SK-N-SH (cell line): ENCODE results near the gene IDH1. TPM values are rescaled to one million over a fixed set of nuclear protein-coding genes. Genes with fewer than 3 reads are reported as not detected.

Experiments
- CTCF ChIA-PET: fragments of 300-600, 350-600 bp; formaldehyde crosslinking; extraction: SDS; loops from one replicate; lab custom pipeline; 2021; lab: Yijun Ruan, JAX
- POLR2A ChIA-PET: fragments of 350-600 bp; sonication (Branson Sonifier 250); formaldehyde crosslinking; extraction: SDS; loops from one replicate; lab custom pipeline; 2020; ENCODE audit warnings: antibody characterized with exemption, inconsistent platforms; lab: Yijun Ruan, JAX
- DNase-seq: peaks from one replicate; pipeline ENCODE4 v3.0.0; 2012
- H2AFZ ChIP-seq: fragments of 200-600 bp; sonication (generic); 2 replicates; pipeline ENCODE4 v1.8.1; 2016; ENCODE audit warnings: antibody characterized with exemption, mild to moderate bottlenecking, low read depth
- H3F3A ChIP-seq: fragments of 200-600 bp; sonication (generic); replicated peaks from 2 replicates; pipeline ENCODE3; 2016; ENCODE audit warnings: antibody characterized with exemption, mild to moderate bottlenecking; ENCODE audit not compliant: insufficient read depth
- H3K27ac ChIP-seq, 2 experiments: fragments of 200-500 bp in 1 of 2; fragments of 200-600 bp in 1 of 2; sonication (Bioruptor generic) in 1 of 2; sonication (generic), shearing (Covaris generic) in 1 of 2; 2 replicates each; pipeline versions ENCODE4 v1.5.1 to v1.6.1; 2014 to 2016; ENCODE audit warnings: low read depth in 2 of 2, inconsistent platforms in 1 of 2, low read length in 1 of 2, mild to moderate bottlenecking in 1 of 2, mixed read lengths in 1 of 2
- H3K27me3 ChIP-seq: fragments of 200-600 bp; sonication (generic), shearing (Covaris generic); 2 replicates; pipeline ENCODE4 v1.6.1; 2016; ENCODE audit warnings: mixed run types; ENCODE audit not compliant: insufficient read depth
- H3K36me3 ChIP-seq, 2 experiments: fragments of 200-500 bp in 1 of 2; fragments of 200-600 bp in 1 of 2; sonication (Bioruptor generic) in 1 of 2; sonication (generic) in 1 of 2; replicated peaks in 1 of 2; 2 replicates each; pipeline versions ENCODE3 to v1.5.1; 2014 to 2016; ENCODE audit warnings: low read length in 1 of 2, mild to moderate bottlenecking in 1 of 2; ENCODE audit not compliant: insufficient read depth in 2 of 2, control insufficient read depth in 1 of 2
- H3K4me1 ChIP-seq, 2 experiments: fragments of 200-500 bp in 1 of 2; fragments of 200-600 bp in 1 of 2; sonication (Bioruptor generic) in 1 of 2; sonication (generic), shearing (Covaris generic) in 1 of 2; 2 replicates each; pipeline versions ENCODE4 v1.5.1 to v1.6.1; 2014 to 2016; ENCODE audit warnings: low read depth in 1 of 2, low read length in 1 of 2, mixed run types in 1 of 2; ENCODE audit not compliant: insufficient read depth in 2 of 2, control insufficient read depth in 1 of 2
- H3K4me2 ChIP-seq: fragments of 200-600 bp; sonication (generic), shearing (Covaris generic); 2 replicates; pipeline ENCODE4 v1.6.1; 2017; ENCODE audit warnings: mixed run types
- H3K4me3 ChIP-seq, 2 experiments: fragments of 200-500 bp in 1 of 2; fragments of 200-600 bp in 1 of 2; sonication (Bioruptor generic) in 1 of 2; sonication (generic), shearing (Covaris generic) in 1 of 2; 2 replicates each; pipeline versions ENCODE4 v1.5.1 to v1.8.1; 2014 to 2016; ENCODE audit warnings: low read depth in 2 of 2, inconsistent platforms in 1 of 2, low read length in 1 of 2, mild to moderate bottlenecking in 1 of 2, mixed read lengths in 1 of 2, moderate library complexity in 1 of 2
- H3K79me2 ChIP-seq: fragments of 200-600 bp; sonication (generic); 2 replicates; pipeline ENCODE4 v1.8.1; 2017; ENCODE audit warnings: mild to moderate bottlenecking; ENCODE audit not compliant: insufficient read depth
- H3K9ac ChIP-seq: fragments of 200-600 bp; sonication (generic); 2 replicates; pipeline ENCODE4 v1.6.1; 2017; ENCODE audit warnings: mixed run types
- H3K9me2 ChIP-seq: fragments of 200-600 bp; sonication (generic); 2 replicates; pipeline ENCODE4 v1.6.1; 2017; ENCODE audit warnings: mixed run types
- H3K9me3 ChIP-seq: fragments of 200-600 bp; sonication (generic); 2 replicates; pipeline ENCODE4 v1.6.1; 2017; ENCODE audit warnings: mixed run types, mild to moderate bottlenecking, moderate library complexity
- H4K20me1 ChIP-seq: fragments of 200-600 bp; sonication (generic); 2 replicates; pipeline ENCODE4 v1.6.1; 2017; ENCODE audit warnings: mild to moderate bottlenecking, mixed run types; ENCODE audit not compliant: insufficient read depth
- CHD2 ChIP-seq: fragments of 150-350 bp; IDR thresholded peaks from 2 replicates; pipeline ENCODE4 v1.6.1; 2018; ENCODE audit warnings: low read length; ENCODE audit not compliant: partially characterized antibody
- CTCF ChIP-seq: fragments of 200-600 bp; sonication (generic); IDR thresholded peaks from 2 replicates; pipeline ENCODE4 v1.6.1; 2017; ENCODE audit warnings: antibody characterized with exemption, mild to moderate bottlenecking, moderate library complexity
- EZH2phosphoT487 ChIP-seq: fragments of 200-600 bp; sonication (generic); IDR thresholded peaks from 2 replicates; pipeline ENCODE4 v1.6.1; 2017; ENCODE audit warnings: low read depth, mixed run types, mild to moderate bottlenecking, antibody characterized with exemption, moderate library complexity, borderline replicate concordance
- FOXM1 ChIP-seq: IDR thresholded peaks from 2 replicates; pipeline ENCODE4 v1.4.0; 2012; ENCODE audit warnings: low read depth, mild to moderate bottlenecking
- GABPA ChIP-seq: IDR thresholded peaks from 2 replicates; pipeline ENCODE4 v1.4.0; 2012; ENCODE audit warnings: low read depth, mild to moderate bottlenecking
- GATA2 ChIP-seq: sonication (generic); formaldehyde crosslinking; IDR thresholded peaks from 2 replicates; pipeline ENCODE4 v1.5.0; 2020; ENCODE audit warnings: mild to moderate bottlenecking, missing genetic modification reagents
- MXI1 ChIP-seq: IDR thresholded peaks from 2 replicates; pipeline ENCODE4 v1.6.1; 2012; ENCODE audit warnings: mild to moderate bottlenecking, low read depth, low read length, improper control_type of control experiment
- NRF1 ChIP-seq: IDR thresholded peaks from 2 replicates; pipeline ENCODE4 v1.6.1; 2012; ENCODE audit warnings: low read depth, mild to moderate bottlenecking, low read length
- PBX3 ChIP-seq: IDR thresholded peaks from 2 replicates; pipeline ENCODE4; 2012
- RCOR1 ChIP-seq: fragments of 150-350 bp; IDR thresholded peaks from 2 replicates; pipeline ENCODE4 v1.6.1; 2017; ENCODE audit warnings: antibody characterized with exemption, low read length
- RXRA ChIP-seq: IDR thresholded peaks from 2 replicates; pipeline ENCODE4 v1.4.0; 2012; ENCODE audit warnings: low read depth, mild to moderate bottlenecking, borderline replicate concordance
- SIN3A ChIP-seq: IDR thresholded peaks from 2 replicates; pipeline ENCODE4 v1.6.1; 2012; ENCODE audit warnings: low read depth, mild to moderate bottlenecking, low read length, moderate library complexity, borderline replicate concordance
- SMC3 ChIP-seq: IDR thresholded peaks from 2 replicates; pipeline ENCODE4 v1.6.1; 2012; ENCODE audit warnings: low read depth, low read length, improper control_type of control experiment
- TCF12 ChIP-seq: IDR thresholded peaks from 2 replicates; pipeline ENCODE4 v1.4.0; 2012
- WGBS: methylation state at CpG from one replicate; pipeline ENCODE4 v1.1.6; 2017; ENCODE audit warnings: low lambda C conversion rate; 5-methylcytosine and 5-hydroxymethylcytosine counted together
- polyA plus RNA-seq, 3 experiments: library from polyadenylated mRNA; depleted of rRNA; stranded (reverse); fragments of >200 nt; gene quantifications; 2 replicates each; pipeline ENCODE4 v1.2.3, GENCODE V29; 2012
- TF ChIP-seq, protein P1 (sequence below): IDR thresholded peaks from 2 replicates; pipeline ENCODE4 v1.4.0; 2012; ENCODE audit warnings: low read depth
- TF ChIP-seq, protein P2 (sequence below): fragments of 150-350 bp; IDR thresholded peaks from 2 replicates; pipeline ENCODE4 v1.6.1; 2017; ENCODE audit warnings: antibody characterized with exemption, low read length, low read depth, borderline replicate concordance

Gene IDH1
- polyA plus RNA-seq, 1 of the 3 experiments (the other 2 are of a cell fraction): 43.4 TPM

DNA sequence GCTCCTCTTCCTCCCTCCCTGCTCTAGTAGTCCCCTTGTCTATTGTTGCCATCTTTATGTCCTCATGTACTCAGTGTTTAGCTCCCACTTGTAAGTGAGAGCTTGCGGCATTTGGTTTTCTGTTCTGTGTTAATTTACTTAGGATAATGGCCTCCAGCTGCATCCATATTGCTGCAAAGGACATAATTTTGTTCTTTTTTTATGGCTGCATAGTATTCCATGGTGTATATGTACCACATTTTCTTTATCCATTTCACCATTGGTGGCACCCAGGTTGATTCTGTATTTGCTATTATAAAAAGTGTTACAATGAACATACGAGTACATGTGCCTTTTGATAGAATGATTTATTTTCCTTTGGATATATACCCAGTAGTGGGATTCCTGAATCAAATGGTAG lies 23.7 kb upstream of the IDH1 start:
- H3K4me2 ChIP-seq: no peak overlapping the region
- H2AFZ ChIP-seq: no peak overlapping the region
- H3K27ac ChIP-seq: no peak overlapping the region
- peaks cover 0 to 8% of the 10 kb centered on the region in 2 experiments; a peak in 2 of 4 replicates for H3K4me1 ChIP-seq
- no peak overlapping the region for H3K9ac ChIP-seq
- TF ChIP-seq RXRA: no peak
- TF ChIP-seq, protein P1, sequence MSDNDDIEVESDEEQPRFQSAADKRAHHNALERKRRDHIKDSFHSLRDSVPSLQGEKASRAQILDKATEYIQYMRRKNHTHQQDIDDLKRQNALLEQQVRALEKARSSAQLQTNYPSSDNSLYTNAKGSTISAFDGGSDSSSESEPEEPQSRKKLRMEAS: no peak
- no peak for TF ChIP-seq PBX3
- TF ChIP-seq, protein P2, sequence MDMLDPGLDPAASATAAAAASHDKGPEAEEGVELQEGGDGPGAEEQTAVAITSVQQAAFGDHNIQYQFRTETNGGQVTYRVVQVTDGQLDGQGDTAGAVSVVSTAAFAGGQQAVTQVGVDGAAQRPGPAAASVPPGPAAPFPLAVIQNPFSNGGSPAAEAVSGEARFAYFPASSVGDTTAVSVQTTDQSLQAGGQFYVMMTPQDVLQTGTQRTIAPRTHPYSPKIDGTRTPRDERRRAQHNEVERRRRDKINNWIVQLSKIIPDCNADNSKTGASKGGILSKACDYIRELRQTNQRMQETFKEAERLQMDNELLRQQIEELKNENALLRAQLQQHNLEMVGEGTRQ: no peak
- TF ChIP-seq MXI1: no peak
- no peak for TF ChIP-seq CTCF
- TF ChIP-seq CHD2: no peak
- TF ChIP-seq GATA2 (CRISPR knock-in tag): no peak
- no peak for TF ChIP-seq SIN3A
- TF ChIP-seq GABPA: no peak
- TF ChIP-seq TCF12: no peak
- TF ChIP-seq FOXM1: no peak
- TF ChIP-seq NRF1: no peak
- TF ChIP-seq RCOR1: no peak
- TF ChIP-seq EZH2phosphoT487: no peak
- TF ChIP-seq SMC3: no peak
- DNase-seq: no peak
- H3K9me3 ChIP-seq: no peaks in the 10 kb centered on the region
- no peaks in the 10 kb centered on the region for H3K9me2 ChIP-seq
- H3F3A ChIP-seq: no peaks in the 10 kb centered on the region
- peaks cover 40% of the 10 kb centered on the region for H3K79me2 ChIP-seq
- 97% methylated on average over 2 of the region's 2 CpGs for WGBS
- ChIA-PET CTCF (no interaction called here), POLR2A (no interaction called here)
- peaks cover 85 to 87% of the 10 kb centered on the region in 2 experiments for H3K36me3 ChIP-seq
- H3K27me3 ChIP-seq: no peaks in the 10 kb centered on the region
- H3K4me3 ChIP-seq: no peak overlapping the region
- H4K20me1 ChIP-seq: no peaks in the 10 kb centered on the region
